Endothelial cell of hepatic sinusoid (primary cell): ENCODE data around the gene DLGAP1.

ENCODE experiments used
- in situ Hi-C: cut with HindIII; loops from 2 replicates; pipeline ENCODE4 v1.10.0; 2017; ENCODE audit warnings: low sequenced_read_pairs

Gene DLGAP1

GRCh38 chr18:3688690-3689089 lies 766.4 kb downstream of the DLGAP1 start:
- in situ Hi-C loops = no loop called here

DNA sequence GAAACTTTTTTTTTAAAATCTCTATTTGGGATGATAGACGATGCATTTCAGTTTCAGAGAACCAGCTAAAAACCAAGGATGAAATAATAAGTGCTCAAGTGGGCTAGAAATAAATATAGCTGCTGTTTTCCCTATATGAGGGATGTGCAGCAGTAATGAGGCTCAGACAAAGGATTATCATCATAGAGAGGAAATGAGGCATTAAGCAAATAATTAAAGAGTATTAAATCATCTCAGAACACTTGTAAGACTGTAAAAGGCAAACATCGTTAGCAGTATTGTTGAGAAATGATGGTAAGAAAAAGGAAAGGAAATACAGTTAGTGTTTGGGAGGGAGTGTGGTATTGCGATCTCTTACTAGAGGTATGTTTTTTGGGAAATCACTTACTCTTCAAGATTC lies 771.6 kb downstream of the DLGAP1 start:
- in situ Hi-C loops = no loop called here

GRCh38 chr18:3682061-3682460 lies 773.0 kb downstream of the DLGAP1 start:
- in situ Hi-C loops = no loop called here

- in situ Hi-C loops = no loop called here
These were observed 775.9 kb downstream of the DLGAP1 start for GRCh38 chr18:3679241-3679640.

DNA sequence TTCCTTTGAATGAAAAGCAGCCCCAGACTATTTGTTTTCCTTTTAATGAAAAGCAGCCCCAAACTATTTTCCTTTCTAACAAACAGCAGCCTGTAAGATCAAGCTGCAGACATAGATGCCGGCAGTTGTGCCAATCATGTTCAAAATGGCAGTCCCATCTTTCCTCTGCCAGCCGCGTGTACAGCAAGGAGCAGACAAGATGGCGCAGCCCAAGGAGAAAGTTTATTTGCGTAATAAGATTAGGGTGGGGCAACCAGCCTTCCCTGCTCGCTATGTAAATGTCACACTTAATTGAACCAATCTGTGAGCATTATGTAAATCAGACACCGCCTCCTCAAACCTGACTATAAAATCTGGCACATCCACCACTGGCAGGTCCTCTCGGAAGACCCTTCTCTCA lies 779.1 kb downstream of the DLGAP1 start:
- in situ Hi-C loops = no loop called here

DNA sequence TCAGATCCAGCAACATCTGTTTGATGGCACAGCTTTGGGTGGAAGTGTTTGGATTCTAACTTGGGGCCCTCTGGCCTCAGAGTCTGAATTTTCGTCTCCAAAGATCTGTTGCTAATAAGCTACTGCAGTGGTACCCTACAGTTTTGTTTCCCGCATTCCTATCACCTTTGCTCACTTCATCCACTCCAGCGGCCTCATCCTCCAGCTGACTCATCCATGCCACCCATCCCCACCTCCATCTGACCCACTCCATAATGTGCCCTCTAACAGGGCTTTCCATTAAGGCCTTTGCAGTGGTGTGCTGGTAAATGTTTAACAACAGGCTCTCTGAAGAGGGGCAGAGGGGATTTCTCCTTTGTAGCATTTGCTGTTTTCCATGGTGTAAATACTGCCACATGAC lies 779.7 kb downstream of the DLGAP1 start:
- in situ Hi-C loops = no loop called here

- in situ Hi-C loops = no loop called here
These were observed 783.9 kb downstream of the DLGAP1 start for GRCh38 chr18:3671176-3671575.

GRCh38 chr18:3669376-3669775 lies 785.7 kb downstream of the DLGAP1 start:
- in situ Hi-C loops = loop anchor here (5.0 kb wide), 5 partner anchors 42 to 417 kb away; partner anchors contain the start of gene TGIF1

GRCh38 chr18:3667255-3668137 lies 787.6 kb downstream of the DLGAP1 start:
- in situ Hi-C loops = loop anchor here (5.0 kb wide), 5 partner anchors 40 to 415 kb away; partner anchors contain the start of gene TGIF1

- in situ Hi-C loops = loop anchor here (5.0 kb wide), 5 partner anchors 39 to 414 kb away; partner anchors contain the start of gene TGIF1
These were observed 788.4 kb downstream of the DLGAP1 start for GRCh38 chr18:3666526-3667254.

GRCh38 chr18:3665780-3666525 lies 789.2 kb downstream of the DLGAP1 start:
- in situ Hi-C loops = loop anchor here (5.0 kb wide), 5 partner anchors 39 to 414 kb away; partner anchors contain the start of gene TGIF1

DNA sequence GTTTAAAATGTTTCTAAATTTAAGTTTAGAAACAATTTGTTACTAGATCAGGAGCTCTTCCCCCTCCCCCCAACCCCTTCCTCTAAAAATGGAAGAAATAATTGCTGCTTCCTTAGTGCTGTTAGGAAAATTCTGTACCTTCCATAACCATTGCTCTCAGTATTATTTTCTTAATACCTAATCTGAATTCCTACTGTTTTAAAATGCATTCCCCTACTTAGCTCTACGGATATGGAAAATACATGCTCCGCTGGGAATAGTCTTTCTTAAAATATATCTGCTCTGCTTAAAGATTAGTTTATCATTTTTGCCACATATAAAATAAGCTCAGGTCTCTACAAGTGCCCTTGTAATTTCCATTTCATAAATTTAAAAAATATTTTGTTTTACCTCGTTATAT lies 789.9 kb downstream of the DLGAP1 start:
- in situ Hi-C loops = loop anchor here (5.0 kb wide), 5 partner anchors 38 to 413 kb away; partner anchors contain the start of gene TGIF1

DNA sequence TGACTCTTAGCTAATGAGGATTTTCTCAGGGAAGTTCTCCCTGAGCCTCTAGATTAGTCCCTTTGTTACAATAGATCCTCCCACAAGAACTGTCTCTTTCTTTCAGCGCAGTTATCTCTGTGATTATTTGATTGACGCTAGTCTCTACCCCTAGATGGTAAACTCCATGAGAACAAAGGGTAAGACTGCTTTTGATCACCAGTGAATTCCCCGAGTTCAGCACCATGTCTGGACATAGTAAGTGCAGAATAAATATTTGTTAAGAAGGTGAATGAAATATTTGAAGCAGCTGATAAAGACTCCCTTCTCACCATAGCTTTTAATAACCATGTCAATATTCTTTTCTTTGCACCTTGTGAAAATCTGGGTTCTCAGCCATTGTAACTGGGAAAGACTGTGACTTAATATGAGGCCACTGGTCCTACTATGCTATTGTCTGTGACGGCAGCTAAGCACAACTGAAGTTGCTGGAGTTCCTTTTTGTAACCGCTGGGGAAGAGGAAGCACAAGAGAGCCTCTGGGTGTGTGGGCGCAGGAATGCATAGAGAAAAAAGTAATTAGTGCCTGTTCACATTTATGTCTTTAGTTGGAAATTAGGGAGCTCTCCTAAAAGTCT lies 790.4 kb downstream of the DLGAP1 start:
- in situ Hi-C loops = loop anchor here (5.0 kb wide), 5 partner anchors 37 to 412 kb away; partner anchors contain the start of gene TGIF1

DNA sequence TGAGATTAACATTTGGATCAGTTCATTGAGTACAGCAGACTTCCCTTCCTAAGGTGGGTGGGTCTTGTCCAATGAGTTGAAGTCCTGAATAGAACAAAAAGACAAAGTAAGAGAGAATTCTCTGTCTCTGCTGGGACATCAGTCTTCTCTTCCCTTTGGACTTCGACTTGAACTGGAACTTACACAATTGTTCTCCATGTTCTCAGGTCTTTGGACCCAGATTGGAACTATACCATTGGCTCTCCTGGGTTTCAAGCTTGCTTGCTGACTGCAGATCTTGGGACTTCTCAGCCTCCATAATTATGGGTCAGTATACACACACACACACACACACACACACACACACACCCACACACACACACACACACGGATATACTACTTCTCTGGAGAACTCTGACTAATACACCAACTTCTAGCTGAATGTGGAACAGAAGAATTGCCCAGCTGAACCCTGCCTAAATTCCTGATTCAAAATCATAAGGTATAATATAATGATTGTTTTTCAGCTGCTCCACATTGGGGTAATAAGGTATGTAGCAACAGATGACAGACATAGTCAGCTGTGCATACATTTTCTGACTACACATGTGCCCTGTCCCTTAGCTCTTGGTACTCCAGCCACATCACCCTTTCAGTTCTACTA lies 791.1 kb downstream of the DLGAP1 start:
- in situ Hi-C loops = no loop called here

GRCh38 chr18:3661989-3662388 lies 793.1 kb downstream of the DLGAP1 start:
- in situ Hi-C loops = no loop called here

DNA sequence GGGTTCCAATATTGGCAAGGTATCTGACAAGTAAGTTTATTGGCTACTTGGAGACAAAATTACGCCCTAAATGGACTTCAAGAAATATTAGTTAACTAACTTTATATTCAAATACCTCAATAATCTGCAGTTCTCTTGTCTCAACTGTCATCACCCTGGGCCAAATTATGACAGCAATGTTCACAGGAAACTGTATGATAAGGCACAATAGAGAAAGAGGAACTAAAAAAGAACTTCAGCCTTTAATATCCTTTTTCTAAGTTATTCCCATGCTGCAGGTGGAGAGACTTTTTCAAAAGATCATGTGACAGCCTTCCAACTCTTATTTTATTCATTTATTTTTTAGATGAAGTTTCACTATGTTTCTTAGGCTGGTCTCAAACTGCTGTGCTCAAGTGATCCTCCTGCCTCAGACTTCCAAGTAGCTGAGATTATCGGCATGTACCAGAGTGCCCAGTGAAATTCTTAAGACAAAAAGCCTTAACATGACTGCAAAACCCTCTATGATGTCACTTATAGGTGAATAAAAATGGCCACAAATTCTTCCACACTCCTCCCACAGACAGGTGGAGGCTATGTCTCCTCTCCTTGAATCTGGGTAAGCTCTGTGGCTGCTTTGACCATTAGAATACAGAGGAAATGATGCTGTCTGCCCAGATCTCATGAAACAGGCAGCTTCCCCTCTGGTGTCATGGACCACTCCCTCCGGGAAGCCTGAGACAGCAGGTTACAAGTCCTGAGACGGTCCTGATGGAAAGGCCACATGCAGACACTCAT lies 794.2 kb downstream of the DLGAP1 start:
- in situ Hi-C loops = no loop called here

- in situ Hi-C loops = no loop called here
These were observed 796.6 kb downstream of the DLGAP1 start for GRCh38 chr18:3658529-3658928.

GRCh38 chr18:3655254-3656050 lies 799.7 kb downstream of the DLGAP1 start:
- in situ Hi-C loops = no loop called here
